ENCODE results near the gene ARL15.
"Not testable (repeated sequence)": the region's sequence is repeated elsewhere in the genome, so short reads cannot be mapped to it uniquely, and the experiment has no call there.

The ARL15 gene

GRCh38 chr5:54084696-54085095 lies 225.7 kb downstream of the ARL15 start:
- DNase-seq = no peak

- DNase-seq = no peak
These were observed 226.5 kb downstream of the ARL15 start for GRCh38 chr5:54083851-54084250.

GRCh38 chr5:54083245-54083644 lies 227.1 kb downstream of the ARL15 start:
- no peak for DNase-seq

- no peak for DNase-seq
These were observed 229.0 kb downstream of the ARL15 start for GRCh38 chr5:54081415-54081814.

- DNase-seq = no peak
These were observed 229.5 kb downstream of the ARL15 start for GRCh38 chr5:54080831-54081230.

- DNase-seq = no peak
These were observed 236.6 kb downstream of the ARL15 start for GRCh38 chr5:54073735-54074134.

- no peak for DNase-seq
These were observed 237.2 kb downstream of the ARL15 start for GRCh38 chr5:54073131-54073530.

GRCh38 chr5:54066433-54066832 lies 243.9 kb downstream of the ARL15 start:
- DNase-seq = no peak

GRCh38 chr5:54063817-54064216 lies 246.6 kb downstream of the ARL15 start:
- no peak for DNase-seq

- DNase-seq = no peak
These were observed 247.4 kb downstream of the ARL15 start for GRCh38 chr5:54062958-54063357.

GRCh38 chr5:54060919-54061318 lies 249.5 kb downstream of the ARL15 start:
- not testable (repeated sequence) for DNase-seq

GRCh38 chr5:54049963-54050362 lies 260.4 kb downstream of the ARL15 start:
- DNase-seq = no peak

GRCh38 chr5:54049144-54049543 lies 261.2 kb downstream of the ARL15 start:
- DNase-seq = no peak

GRCh38 chr5:54045077-54045792 lies 265.1 kb downstream of the ARL15 start:
- DNase-seq = no peak

GRCh38 chr5:54044276-54044675 lies 266.1 kb downstream of the ARL15 start:
- not testable (repeated sequence) for DNase-seq

- DNase-seq = no peak
These were observed 269.6 kb downstream of the ARL15 start for GRCh38 chr5:54040804-54041203.

GRCh38 chr5:54040018-54040417 lies 270.4 kb downstream of the ARL15 start:
- no peak for DNase-seq

GRCh38 chr5:54037205-54037604 lies 273.2 kb downstream of the ARL15 start:
- no peak for DNase-seq

- no peak for DNase-seq
These were observed 279.4 kb downstream of the ARL15 start for GRCh38 chr5:54030981-54031380.

GRCh38 chr5:54024466-54024865 lies 285.9 kb downstream of the ARL15 start:
- no peak for DNase-seq

GRCh38 chr5:54022223-54022622 lies 288.1 kb downstream of the ARL15 start:
- no peak for DNase-seq

GRCh38 chr5:54021431-54022164 lies 288.8 kb downstream of the ARL15 start:
- DNase-seq = no peak

- no peak for DNase-seq
These were observed 291.9 kb downstream of the ARL15 start for GRCh38 chr5:54018438-54018837.

- DNase-seq = no peak
These were observed 292.8 kb downstream of the ARL15 start for GRCh38 chr5:54017580-54017979.
